ENCODE data around the gene ZBTB20.

DNA sequence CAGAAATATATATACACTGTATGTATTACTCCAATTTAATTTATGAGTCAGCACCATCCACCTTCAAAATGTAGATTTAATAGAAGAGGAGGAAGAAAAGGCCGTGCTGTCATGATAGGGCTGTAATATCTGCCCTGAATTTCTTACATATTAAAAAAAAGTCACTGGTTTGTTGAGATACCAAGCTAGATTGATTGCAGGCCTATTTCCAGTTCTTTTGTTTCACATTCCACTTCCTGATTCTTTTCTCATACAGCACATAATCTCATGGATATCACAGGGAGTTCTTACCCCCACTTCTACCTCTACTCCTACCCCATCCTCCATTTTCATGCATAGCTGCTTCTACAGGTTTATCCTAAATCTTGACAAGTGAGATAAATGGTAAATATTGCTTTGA is 290.3 kb downstream of the ZBTB20 start:
- TF ChIP-seq, protein P1, sequence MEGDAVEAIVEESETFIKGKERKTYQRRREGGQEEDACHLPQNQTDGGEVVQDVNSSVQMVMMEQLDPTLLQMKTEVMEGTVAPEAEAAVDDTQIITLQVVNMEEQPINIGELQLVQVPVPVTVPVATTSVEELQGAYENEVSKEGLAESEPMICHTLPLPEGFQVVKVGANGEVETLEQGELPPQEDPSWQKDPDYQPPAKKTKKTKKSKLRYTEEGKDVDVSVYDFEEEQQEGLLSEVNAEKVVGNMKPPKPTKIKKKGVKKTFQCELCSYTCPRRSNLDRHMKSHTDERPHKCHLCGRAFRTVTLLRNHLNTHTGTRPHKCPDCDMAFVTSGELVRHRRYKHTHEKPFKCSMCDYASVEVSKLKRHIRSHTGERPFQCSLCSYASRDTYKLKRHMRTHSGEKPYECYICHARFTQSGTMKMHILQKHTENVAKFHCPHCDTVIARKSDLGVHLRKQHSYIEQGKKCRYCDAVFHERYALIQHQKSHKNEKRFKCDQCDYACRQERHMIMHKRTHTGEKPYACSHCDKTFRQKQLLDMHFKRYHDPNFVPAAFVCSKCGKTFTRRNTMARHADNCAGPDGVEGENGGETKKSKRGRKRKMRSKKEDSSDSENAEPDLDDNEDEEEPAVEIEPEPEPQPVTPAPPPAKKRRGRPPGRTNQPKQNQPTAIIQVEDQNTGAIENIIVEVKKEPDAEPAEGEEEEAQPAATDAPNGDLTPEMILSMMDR (IDR thresholded peaks at IDR 0.05), result no peak
- no peak for TF ChIP-seq POLR2A (IDR thresholded peaks at IDR 0.05)

All from right lobe of liver (tissue), 4 donors.